HG02588 (cell line): Measurements from ENCODE around the gene CLDN25.

Experiments
- ATAC-seq: cut with Tn5 transposase; IDR thresholded peaks from one replicate; pipeline ENCODE4 v1.9.1; 2021; ENCODE audit warnings: mild to moderate bottlenecking, moderate library complexity; ENCODE audit not compliant: unreplicated experiment

CLDN25 gene

GRCh38 chr11:113806406-113806805 is 26.8 kb downstream of the CLDN25 start:
- no peak for ATAC-seq

GRCh38 chr11:113808931-113809330 is 29.3 kb downstream of the CLDN25 start:
- no peak for ATAC-seq

- ATAC-seq = no peak
Observed at GRCh38 chr11:113814181-113814580, 34.6 kb downstream of the CLDN25 start.

- no peak for ATAC-seq
Observed at GRCh38 chr11:113817162-113817561, 37.6 kb downstream of the CLDN25 start.

- ATAC-seq = no peak
Observed at GRCh38 chr11:113817626-113818025, 38.0 kb downstream of the CLDN25 start.

GRCh38 chr11:113818426-113818825 is 38.8 kb downstream of the CLDN25 start:
- no peak for ATAC-seq

- ATAC-seq = no peak
Observed at GRCh38 chr11:113827477-113827876, 47.9 kb downstream of the CLDN25 start.

GRCh38 chr11:113828191-113828590 is 48.6 kb downstream of the CLDN25 start:
- no peak for ATAC-seq

- ATAC-seq = no peak
Observed at GRCh38 chr11:113829751-113830150, 50.2 kb downstream of the CLDN25 start.
